Ishikawa (cell line): ENCODE measurements around the gene AGPAT3.

Source experiments
- EGR1 ChIP-seq: IDR thresholded peaks from 2 replicates; pipeline ENCODE4 v1.6.1; 2012
- TF ChIP-seq, protein P1 (sequence below): IDR thresholded peaks from 2 replicates; pipeline ENCODE4 v1.6.1; 2012

DNA sequence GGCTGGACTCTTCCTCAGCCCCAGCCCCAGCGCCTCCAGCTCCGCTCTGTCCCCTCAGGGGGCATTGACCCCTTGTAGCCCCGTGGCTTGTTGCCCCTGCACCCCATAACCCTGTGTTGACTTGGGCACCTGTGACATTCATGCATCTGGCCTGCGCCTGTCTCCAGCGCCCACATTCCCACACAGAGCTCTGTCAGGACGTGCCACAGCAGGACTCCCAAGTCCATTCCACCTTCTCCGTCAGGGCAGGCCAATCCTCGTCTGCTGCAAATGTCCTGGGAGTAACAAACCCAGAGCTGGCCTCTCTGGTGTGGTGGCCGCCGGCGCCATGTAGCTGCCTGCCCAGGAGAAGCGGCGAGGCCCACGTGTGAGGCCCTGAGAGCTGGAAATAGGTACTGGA is 60.6 kb downstream of the AGPAT3 start:
- TF ChIP-seq EGR1: no peak
- TF ChIP-seq, protein P1, sequence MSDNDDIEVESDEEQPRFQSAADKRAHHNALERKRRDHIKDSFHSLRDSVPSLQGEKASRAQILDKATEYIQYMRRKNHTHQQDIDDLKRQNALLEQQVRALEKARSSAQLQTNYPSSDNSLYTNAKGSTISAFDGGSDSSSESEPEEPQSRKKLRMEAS: no peak
